Activated CD8-positive, alpha-beta memory T cell treated with anti-CD3 and anti-CD28 coated beads, Interleukin-2, amount 50 U/mL, for 24 hours (primary cell): ENCODE data around the gene RAI1.

ENCODE experiments used
- DNase-seq: peaks from one replicate; pipeline ENCODE4 v3.0.0-alpha.2; 2020; ENCODE audit errors: extremely low read depth

Gene RAI1

DNA sequence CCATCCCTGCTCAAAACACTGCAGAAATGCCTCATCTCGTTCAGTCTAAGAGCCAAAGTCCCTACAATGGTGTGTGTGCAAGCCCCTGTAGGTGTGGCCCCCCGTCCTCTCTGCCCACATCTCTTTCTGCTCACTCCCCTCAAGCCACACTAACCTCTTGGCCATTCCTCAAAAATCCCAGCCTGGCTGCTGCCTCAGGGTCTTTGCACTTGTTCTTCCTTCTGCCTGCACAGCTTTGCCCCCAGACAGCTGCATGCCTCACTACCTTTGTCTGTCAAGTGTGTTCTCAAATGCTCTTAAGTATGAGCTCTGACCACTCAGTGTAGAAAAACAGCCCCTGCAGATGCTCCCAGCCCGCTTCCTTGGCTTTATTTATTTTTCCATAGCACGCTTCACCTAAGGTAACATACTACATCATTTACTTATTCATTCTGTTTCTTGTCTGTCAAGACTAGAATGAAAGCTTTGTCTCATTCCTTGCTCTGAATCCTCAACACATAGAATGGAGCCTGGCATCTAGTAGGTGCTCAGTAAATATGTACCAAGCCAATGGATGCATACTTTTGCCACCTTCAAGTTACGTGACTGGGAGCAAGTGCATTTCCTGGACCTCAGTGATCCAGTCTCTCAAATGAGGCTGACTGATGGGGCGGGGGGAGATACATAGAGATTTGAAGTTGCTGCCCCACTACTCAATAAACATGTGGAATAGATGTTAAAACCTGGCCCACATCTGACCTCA, 38.1 kb downstream of the RAI1 start:
- DNase-seq = no peak

DNA sequence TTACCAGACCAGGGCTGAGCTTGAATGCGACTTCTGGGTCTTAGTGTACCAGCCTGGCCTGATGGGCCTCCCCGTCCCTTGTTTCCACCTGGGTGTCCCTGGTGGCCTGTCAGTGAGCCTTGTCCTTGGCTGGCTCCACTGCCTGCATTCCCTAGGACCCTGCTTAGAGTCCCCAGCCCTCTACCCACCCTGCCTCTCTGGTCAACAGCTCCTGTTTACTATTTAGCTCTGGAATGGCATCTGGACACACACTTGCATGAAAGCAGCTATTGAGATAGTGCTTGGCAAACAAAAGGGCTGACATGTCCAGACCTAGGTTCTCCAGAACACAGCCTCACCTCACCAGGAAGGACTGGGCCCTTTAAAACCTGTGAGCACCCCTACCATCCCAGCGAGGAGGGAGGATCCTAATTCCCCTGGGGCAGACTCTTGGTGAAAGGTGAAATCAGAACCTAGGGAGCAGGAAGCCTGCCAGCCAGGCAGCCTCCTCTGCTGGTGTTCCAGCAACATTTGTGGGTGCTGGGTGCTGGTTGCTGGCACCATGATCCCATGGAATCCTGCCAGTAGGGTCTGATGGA, 38.8 kb downstream of the RAI1 start:
- no peak for DNase-seq

DNA sequence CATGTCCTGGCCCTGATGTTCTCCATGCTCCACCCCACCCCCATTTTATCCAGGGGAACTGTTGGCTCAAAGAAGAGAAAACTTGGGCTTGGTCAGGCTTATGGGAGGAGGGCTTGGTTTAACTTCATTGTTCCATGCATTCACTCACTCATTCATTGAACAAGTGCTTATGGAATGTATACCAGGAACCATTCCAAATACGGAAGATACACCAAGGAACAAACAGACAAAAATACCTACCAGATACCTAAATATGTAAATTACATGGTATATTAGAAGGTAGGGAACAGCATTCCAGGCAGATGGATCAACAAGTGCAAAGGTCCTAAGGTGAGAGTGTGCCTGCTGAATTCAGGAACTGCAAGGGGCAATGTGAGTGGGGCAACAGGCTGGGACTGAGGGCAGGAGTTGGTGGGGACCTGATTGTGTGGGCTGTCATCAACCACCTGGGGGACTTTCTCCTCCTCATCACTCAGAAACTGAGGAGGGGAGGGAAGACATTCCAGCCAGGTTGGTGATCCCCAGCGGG, 39.9 kb downstream of the RAI1 start:
- DNase-seq = no peak

DNA sequence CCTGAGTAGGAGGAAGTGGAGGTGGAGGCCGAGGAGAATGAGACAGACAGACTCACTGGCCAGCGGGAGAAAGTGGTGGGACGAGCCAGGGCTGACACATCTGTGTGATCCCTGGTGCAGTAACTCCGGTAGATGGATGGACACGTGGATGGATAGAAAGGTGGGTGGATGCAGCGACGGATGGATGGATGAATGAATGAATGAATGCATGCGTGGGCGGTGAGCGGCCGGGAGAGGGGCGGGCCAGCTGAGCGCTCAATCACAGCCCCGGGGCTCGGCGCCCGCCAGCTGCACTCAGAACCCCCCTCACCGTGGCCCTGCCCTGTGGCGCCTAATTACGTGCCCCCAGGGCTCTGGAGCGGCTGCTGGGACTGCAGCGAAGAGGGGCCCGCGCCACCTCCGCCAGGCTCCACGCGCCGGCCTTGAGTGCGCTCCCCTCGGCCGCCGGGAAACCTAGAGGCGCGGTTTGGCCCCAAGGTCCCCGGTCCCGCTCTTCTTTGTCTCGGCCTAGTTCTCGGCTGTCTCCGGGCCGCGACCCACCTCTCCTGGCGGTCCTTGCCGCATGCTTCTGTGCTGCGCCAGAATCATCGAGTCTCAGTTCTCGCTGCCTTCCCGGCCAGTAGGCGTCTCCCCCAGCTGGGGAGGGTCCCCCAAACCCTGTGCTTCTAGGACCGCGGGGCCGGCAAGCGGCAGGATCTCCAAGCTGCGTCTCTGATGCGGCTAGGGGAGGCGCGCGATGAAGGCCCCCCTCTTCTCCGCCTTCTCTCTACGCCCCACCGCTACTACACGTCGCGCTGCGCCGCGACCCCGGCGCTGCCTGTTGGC, 41.0 kb downstream of the RAI1 start:
- DNase-seq = no peak

DNA sequence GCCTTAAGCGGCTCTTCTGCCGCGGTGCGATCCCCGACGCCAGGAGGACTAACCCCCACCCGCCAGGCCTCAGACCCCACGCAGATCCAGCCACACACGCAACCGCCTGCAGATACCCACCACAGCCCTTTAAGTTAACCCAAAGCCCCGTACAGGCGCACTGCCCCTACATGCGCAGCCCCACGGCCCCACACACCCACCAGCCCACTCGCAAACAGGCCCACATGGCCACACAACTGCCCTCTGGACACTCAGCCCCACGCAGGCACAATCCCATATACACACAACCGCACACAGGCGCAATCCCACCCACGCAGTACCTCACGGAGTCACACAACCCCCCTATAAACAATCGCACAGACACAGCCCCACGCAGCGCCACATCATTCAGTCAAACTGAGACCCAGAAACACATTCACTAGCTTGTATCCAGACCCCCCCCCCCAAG, 41.7 kb downstream of the RAI1 start:
- no peak for DNase-seq

DNA sequence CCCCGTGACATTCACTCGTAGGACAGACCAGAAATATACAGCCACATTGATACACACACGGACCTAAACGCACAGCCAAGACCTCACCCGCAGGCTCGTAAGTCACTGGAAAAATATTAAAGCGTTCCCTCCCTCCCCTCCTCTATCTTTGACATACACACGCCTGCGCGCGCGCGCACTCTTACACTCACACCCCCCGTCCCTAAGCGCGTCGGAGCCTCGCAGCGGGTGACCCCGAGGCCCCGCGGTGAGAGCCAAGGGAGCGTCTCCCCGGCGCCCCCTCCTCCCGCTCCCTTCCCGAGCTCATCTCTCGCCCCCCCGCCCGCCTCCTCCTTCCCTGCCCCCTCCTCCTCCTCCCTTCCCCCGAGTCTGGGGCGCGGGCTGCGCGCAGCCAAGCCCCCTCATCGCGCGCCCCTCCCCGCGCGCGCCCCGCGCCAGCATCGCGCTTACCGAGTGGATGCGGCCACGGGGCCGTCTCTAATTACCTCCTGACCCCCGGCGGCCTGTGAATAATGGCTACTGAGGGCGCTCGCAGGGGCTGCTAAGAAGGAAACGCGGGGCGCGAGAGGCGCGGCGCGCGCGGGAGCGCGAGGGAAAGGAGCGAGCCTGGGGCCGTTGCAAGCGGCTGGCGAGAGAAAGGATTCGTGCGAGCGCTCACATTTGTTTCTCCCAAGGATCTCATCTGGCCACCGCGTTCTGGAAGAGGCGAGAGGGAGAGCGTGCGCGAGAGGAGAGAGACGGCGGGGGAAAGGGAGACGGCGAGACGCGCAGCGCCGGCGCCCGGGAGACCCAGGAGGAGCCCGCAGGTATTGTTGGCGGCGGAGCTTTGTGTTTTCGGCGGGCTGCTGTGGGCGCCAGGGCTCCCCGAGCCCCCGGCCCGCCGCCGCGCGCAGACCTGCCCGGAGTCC, 42.4 kb downstream of the RAI1 start:
- no peak for DNase-seq

DNA sequence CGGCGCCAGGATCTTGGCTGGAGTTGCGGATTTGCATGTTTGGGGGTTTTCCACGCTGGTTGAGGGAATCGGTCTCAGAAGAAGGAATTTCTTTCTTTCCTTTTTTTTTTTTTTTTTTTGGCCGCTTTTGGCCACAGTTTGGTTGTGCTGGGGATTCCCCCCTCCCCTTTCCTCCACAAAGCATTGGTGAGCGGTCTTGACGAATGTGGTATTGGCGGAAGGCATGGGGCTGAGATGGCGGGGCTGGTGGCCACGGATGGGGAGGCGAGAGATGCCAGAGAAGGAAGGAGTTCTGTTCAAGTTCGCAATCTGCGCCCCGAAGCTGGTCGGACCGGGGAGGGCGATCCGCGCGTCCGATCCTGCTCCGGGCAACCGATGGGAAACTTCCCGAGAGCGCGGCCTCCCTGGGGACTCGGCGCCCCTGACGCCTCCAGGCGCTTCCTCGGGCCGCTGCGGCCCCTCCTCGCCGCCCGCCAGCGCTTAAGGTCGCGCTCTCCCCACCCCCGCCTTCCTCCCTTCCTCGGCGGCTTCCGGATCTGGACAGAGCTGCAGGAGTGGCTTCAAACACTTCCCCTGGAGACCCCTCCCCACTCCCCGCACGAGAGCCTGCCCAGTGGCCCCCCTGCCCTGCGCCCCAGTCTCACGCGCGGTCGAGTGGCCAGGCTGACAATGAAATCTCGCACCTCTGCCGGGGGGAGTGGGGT, 43.2 kb downstream of the RAI1 start:
- DNase-seq = no peak

DNA sequence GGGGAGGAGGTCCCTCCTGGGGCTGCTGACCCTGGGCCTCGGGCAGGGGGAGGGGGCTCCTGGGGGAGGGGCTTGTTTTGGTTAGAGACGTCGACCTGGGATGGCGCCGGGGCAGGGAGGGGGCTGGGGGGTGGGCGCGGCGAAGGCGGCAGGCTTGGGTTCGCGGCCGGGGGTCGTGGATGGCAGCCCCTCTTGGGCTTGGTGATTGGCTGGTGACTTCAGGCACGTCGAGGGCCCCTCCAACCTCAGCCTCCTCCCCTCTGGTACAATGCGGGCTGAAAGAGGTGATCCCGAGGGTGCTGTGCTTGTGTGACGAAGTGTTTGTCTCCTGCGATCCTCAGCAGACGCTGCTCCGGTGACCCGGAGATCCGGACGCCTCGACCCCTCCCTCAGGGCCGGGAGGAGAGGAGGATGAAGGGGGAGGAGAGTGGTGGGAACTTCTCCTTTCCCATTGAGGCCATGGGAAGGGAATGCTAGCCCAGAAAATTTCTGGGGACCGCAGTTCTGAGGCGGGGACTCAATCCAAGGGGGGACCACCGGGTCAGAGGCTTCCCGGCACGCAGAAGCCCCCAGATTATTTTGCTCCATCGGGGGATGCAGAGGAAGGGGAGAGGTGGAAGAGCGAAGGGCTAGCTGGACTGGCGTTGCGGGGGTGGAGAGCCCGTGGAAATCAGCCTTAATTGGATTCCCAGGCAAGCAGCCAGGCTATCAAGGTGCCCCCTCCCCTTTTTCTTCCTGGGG, 43.9 kb downstream of the RAI1 start:
- DNase-seq = no peak

DNA sequence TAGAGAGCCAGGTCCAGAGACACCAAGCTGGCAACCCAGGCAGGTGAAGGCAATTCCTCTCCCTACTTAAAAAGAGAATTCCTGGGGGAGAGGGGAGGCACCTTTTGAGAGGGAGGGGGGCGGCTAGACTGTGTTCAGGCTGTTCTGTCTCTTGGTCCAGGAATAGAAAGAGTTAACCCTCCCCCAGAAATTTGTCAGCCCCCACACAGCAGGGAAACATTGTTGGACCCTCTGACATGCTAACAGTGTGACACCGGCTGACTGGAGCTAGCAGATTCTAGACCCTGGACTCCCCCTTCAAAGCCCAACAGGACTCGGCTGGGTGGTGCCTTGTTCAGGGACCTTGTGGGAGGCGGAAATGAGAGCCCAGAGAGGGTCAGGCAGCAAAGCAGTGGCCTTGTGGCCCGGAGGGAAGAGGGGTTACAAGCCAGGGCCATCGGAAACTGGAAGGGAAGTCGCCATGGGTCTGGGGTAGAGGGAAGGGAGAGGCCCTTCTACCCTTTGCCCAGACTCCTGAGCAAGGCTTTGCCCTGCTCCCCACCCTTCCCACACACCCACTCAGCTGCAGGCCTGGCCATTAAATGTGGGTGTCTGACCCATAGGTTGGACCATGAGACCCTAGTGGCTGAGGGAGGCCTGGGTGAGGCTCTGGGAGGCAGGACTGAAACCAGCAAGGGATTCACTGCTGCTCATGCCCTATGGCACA, 44.6 kb downstream of the RAI1 start:
- no peak for DNase-seq

DNA sequence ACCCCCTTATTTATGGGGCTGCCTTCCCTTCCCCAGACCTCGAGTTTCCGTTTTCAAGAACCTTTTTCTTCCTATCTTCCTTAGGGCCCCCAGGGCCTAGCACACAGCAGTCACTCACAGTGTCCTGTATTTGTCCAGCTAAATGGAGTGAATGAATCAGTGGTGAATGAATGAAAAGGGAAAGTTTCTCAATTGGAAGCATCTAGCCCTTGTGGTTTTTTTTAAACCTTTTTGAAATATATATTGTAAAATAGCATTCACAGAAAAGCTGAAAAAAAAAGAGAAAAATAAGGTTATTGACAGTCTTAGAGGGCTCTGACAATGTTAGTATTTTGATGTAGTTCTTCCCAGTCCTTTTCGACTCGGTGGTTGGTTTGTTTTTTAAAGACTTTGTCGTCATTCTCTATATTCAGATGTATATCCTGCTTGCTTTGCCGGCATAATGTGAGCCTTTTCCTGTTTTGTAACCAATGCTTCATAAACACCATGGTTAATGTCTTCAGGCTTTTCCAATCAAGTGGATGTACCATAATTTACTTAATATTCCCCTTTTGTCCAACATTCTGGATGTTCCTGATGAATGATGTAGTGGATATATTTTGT, 45.3 kb downstream of the RAI1 start:
- DNase-seq = no peak

DNA sequence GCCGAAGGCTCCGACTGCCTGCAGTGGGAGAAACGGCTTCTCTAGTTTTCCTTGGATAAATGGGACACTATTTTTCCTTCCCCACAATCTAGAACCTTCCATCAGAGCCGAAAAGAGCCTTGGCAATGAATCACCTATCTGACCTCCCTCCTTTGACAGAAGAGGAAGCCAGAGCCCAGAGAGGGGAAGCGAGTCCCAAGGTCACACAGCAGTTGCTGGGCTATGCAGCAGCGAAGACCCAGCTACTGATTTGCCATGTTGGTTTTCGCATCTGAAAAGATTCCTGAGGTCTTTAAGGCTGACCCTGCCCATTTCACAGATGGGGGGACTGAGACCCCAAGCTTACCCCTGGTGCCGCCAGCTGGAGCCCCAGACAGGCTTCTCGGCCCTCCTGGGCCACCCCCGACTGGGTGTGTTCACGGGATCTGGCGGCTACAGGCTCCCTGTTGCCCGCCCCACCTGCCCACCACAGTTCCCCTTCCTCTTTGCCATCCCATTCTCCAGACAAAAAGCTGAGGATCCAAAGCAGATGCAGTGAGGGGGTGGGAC, 45.9 kb downstream of the RAI1 start:
- no peak for DNase-seq

DNA sequence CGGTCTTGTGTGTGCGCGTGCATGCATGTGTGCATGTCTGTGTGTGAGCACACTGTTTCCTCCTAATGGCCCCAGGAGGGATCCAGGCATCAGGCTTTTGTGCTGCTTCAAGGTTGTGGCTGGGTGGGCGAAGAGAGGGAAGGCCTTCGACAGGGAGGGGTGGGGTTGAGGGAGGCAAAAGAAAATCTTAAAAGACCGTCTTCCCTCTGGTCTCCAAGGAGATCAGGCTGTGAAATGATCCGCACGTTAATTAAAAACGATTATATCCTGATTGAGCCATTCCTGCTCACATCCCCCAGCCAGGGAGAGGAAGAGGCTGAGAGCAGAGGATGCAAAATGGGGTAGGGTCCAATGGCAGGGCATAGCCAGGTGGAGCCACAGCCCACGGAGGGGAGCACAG, 46.9 kb downstream of the RAI1 start:
- DNase-seq = no peak

DNA sequence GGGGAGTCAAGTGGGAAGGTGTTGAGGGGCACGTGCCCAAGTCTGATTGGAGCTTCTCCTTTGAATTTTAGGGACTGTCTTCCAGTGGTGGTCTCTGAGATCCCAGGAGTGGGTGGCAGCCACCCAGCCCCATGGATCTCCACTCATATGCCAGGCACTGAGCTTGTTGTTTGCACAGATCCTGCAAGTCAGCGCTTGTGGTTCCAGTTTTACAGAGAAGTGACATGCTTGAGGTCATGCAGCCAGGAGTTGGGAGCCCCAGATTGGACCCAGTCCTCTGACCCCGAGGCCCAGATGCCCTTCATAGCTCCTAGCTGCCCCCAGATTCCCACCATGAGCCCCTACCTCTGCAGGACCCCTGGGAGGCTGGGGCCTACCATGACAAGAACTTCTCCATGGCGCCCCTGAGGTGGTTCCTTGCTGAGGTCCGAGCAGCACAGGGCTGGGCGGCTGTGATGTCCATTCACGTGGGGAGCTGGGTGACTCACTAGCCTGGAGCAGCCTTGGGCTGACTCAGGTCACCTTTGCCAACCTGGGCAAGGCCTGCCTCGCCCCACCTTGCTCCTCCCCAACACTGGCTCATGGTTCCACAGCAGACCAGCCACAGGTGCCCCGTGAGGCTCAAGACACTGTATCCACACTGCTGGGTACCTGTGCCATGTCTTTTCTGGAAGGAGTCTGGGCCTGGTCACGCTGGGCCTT, 47.4 kb downstream of the RAI1 start:
- DNase-seq = no peak

DNA sequence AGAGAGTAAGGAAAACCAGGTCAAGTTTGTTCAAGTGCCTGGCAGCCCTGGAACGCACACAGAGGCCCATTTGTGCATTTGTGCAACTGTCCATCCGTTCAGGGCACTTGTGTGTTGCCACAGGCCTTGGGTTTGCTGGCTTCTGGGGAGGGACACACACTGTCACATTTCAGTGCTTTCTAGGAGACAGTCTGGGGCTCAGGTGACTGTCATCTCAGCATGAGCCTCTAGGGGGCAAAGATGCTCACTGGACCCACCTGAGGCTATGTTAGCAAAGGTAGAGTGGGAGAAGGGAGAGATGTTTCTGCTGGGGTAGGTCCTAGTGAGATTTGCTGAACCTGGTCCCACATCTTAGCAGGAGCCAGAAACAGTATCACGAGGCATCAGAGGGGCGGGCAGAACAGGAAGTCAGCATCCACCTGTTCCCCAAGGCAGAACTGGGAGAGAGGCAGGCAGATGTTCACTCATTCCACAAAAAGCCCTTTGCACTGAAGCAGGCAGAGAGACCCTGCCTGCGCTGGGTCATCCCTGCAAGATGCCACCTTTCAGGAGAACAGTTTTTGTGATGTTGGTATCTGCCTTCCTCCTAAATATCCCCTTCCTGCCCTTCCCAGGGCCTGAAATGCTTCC, 48.5 kb downstream of the RAI1 start:
- no peak for DNase-seq

DNA sequence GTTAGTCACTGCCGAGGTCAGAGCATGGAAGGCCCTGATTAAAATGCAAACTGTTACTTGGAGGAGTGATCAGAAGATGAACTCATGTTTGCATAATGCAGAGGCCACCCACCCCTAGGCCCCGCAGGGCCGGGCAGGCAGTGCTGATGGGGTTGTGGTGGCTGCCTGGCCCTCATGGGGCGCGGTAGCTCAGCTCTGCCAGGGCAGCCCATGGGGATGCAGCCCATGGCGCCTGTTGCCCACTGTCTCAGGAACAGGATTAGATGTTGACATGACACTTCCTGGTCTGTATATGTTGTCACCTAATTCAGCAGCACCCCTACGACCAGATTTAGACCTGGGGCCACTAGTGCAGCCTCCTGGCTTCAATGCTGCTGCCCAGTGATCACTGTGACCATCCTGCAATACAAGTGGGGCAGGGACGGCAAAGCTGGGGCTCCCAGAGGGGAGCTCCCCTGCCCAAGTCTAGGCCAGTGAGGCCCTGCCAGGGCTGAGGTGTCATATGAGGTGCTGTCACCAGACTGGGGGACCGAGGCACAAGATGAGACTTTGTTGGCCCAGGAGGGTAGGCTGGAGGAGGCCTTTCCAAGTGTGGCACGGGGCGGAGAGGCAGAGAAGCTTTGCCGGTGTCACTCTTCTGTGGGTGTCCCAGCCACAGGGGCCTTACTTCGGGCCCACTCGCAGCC, 49.1 kb downstream of the RAI1 start:
- DNase-seq = no peak

DNA sequence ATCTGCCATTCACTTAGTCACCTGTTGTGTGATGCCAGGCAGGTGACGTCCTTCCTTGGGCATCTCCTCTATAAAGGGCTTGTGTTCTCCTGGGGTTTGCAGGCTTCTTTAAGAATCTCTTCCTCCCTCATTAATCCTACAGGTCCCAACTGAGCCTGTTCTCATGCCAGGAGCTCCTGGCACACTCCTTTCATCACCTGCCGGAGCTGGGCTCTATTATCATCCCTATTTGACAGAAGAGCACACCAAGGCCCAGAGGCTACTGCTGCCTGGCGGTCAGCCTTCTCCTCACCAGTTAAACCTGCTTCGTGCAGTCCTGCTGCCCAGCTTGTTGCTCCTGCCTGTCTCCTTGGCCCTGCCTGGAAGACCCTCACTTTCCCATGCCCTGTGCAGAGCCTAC, 51.2 kb downstream of the RAI1 start:
- DNase-seq = no peak
